Astrocyte of the spinal cord (primary cell): ENCODE results near the gene CYP4X1.
"Not testable (repeated sequence)": the region's sequence is repeated elsewhere in the genome, so short reads cannot be mapped to it uniquely, and the experiment has no call there.

Experiments used
- DNase-seq: peaks from one replicate; pipeline ENCODE4 v3.0.0; 2011; ENCODE audit warnings: low read depth, low spot score
- H3K4me3 ChIP-seq: 2 replicates; pipeline ENCODE4 v1.5.1; 2011; ENCODE audit warnings: low read depth, mild to moderate bottlenecking, low read length, moderate library complexity
- in situ Hi-C: cut with HindIII; loops from 2 replicates; pipeline ENCODE4 v1.10.0; 2017; ENCODE audit warnings: low sequenced_read_pairs
- TF ChIP-seq, protein P1 (sequence below): IDR thresholded peaks from 2 replicates; pipeline ENCODE4 v1.5.1; 2012; ENCODE audit warnings: low read depth, mild to moderate bottlenecking, low read length, inconsistent platforms

Gene CYP4X1, protein sequence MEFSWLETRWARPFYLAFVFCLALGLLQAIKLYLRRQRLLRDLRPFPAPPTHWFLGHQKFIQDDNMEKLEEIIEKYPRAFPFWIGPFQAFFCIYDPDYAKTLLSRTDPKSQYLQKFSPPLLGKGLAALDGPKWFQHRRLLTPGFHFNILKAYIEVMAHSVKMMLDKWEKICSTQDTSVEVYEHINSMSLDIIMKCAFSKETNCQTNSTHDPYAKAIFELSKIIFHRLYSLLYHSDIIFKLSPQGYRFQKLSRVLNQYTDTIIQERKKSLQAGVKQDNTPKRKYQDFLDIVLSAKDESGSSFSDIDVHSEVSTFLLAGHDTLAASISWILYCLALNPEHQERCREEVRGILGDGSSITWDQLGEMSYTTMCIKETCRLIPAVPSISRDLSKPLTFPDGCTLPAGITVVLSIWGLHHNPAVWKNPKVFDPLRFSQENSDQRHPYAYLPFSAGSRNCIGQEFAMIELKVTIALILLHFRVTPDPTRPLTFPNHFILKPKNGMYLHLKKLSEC

DNA sequence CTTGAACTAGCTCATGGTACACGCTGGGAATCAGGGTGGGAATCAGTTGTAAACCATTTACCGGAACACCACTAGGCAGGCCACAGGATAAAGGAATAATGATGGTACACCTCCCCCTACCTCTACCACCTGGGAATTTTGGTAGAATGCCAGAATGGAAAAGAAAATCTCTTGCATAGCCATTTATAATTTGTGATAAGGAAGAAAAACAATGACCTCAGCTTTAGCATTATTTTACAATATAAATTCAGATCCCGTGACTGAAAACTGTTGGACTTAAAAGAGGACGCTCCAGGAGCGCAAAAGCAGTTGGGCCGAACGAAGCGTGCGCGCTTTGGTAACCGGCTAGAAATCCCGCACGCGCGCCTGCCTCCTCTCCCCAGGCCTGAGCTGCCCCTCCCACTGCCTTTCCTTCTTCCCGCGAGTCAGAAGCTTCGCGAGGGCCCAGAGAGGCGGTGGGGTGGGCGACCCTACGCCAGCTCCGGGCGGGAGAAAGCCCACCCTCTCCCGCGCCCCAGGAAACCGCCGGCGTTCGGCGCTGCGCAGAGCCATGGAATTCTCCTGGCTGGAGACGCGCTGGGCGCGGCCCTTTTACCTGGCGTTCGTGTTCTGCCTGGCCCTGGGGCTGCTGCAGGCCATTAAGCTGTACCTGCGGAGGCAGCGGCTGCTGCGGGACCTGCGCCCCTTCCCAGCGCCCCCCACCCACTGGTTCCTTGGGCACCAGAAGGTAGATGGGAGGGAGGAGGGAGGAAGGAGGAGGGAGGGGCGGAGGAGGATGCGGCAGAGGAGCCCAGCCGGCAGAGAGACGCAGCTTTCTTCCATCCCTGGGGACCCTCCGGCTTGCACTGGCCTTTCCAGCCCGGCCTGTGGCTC, at the start of gene CYP4X1:
TSS of gene CYP4X1 (plus strand) at position 402 of the 873 bp plus-strand sequence. CDS start at position 551, 149 bp downstream.
- in situ Hi-C loops, result no loop called here
- peak within 1 kb of the TSS; percentile 32 for H3K4me3 ChIP-seq
- TF ChIP-seq, protein P1, sequence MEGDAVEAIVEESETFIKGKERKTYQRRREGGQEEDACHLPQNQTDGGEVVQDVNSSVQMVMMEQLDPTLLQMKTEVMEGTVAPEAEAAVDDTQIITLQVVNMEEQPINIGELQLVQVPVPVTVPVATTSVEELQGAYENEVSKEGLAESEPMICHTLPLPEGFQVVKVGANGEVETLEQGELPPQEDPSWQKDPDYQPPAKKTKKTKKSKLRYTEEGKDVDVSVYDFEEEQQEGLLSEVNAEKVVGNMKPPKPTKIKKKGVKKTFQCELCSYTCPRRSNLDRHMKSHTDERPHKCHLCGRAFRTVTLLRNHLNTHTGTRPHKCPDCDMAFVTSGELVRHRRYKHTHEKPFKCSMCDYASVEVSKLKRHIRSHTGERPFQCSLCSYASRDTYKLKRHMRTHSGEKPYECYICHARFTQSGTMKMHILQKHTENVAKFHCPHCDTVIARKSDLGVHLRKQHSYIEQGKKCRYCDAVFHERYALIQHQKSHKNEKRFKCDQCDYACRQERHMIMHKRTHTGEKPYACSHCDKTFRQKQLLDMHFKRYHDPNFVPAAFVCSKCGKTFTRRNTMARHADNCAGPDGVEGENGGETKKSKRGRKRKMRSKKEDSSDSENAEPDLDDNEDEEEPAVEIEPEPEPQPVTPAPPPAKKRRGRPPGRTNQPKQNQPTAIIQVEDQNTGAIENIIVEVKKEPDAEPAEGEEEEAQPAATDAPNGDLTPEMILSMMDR, result no peak
- DNase-seq, result peak; percentile 23

DNA sequence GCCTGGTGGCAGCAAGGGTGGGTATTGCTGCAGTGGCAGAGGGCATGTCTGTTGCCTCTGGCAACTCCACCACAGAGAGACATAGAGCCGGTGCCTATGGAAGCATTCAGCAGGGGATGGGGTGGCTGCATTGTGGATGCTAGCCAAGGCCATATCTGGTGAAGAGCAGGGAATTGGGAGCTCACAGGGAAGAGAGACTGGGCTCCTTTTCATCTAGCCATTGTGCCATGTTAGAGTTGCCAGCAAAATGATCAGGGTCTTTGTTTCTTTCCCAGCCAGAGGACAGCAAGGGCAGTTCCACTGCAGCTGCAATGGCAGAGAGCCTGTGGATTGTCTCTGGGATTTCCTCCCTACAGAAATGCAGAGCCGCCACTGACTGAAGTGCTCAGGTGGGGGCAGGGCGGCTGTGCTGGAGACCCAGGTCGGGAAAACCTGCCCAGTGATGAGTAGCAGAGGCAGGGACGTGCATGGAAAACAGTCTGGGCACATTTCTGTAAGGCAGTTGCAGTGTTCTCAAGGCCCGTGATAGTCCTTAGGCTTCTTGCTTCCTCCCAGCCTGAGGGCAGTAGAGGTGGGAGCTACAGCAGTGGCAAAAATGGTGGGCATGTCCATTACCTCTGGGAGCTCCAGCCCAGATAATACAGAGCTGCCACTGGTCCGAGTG, 40.2 kb upstream of the CYP4X1 start:
- TF ChIP-seq, protein P1, result no peak
- in situ Hi-C loops, result no loop called here
- DNase-seq, result no peak
- H3K4me3 ChIP-seq, result no peak overlapping the region

DNA sequence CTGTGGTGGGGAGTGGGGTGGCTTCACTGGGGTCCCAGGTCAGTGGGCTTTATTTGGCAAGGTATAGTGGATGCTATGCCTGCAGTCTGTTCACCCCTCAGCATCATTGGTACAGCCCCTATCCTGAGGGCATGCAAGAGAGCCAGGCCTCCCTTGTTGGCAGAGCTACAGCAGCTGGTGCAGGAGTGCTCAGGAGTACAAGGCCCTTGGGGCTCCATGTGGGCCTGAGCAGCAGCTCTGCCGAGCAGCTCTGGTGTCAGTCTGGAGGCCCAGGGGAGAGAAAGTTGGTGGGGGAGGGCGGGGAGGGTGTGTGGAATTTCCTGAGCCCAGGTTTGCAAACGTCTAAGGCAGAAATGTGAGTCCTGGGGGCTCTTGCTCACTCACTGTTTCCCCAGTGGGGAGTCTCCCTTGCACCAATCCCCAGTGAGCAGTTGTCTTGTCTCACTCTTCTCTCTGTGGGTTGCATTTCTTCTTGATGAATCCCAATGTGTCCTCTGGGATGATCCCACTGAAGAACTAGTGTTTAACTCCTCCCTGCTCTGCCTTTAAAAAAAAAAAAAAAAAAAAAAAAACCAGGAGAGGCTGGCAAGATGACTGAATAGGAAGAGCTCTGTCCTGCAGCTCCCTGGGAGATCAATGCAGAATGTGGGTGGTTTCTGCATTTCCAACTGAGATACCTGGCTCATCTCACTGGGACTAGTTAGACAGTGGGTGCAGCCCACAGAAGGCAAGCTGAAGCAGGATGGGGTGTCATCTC, 39.5 kb upstream of the CYP4X1 start:
- DNase-seq, result peak; percentile 78
- TF ChIP-seq, protein P1, result no peak
- H3K4me3 ChIP-seq, result no peak overlapping the region
- in situ Hi-C loops, result no loop called here

DNA sequence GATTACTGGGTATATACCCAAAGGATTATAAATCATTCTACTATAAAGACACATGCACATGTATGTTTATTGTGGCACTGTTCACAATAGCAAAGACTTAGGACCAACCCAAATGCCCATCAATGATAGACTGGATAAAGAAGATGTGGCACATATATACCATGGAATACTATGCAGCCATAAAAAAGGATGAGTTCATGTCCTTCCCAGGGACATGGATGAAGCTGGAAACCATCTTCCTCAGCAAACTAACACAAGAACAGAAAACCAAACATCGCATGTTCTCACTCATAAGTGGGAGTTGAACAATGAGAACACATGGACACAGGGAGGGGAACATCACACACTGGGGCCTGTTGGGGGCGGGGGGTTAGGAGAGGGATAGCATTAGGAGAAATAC, 32.9 kb upstream of the CYP4X1 start:
- DNase-seq, result not testable (repeated sequence)

DNA sequence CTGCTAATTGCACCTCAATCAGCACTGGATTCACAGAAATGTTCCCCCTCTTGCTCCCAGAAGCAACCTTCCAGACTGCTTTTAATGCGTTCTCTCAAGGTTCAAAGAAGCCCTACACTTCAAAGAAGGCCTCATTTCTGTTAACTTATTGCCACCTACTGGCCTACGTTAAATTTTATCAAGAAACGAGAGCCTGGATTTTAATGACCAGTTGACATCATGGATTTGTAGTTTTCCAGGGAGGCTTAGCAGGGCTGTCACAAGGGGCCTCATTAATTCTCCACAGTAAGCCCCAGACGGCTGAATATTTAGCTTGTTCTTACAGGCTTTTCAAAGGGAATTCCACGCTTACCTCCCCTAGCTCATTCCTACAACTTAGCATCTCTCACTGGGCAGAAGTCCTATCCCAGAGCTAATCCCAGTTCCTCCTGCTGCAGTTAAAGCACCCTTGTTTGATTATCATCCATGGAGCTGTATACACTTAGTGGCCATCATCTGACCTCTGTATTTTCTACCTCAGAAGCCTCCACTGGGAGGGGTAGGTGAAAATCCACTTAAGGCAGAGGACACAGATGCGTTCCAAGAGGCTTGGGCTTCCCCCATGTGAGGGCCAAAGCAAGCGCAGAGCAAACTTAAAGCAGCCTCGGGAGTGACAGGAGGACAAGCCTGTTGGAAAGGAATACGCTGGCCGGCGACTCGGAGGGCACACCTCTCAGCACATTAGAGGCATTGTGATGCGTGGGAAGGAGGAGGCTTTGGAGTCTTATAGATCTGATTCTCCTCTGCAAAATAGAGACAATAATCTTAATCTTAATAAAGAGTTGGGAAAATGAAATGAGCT, 32.2 kb upstream of the CYP4X1 start:
- no peak overlapping the region for H3K4me3 ChIP-seq
- DNase-seq, result peak; percentile 5
- TF ChIP-seq, protein P1, result no peak
- in situ Hi-C loops, result no loop called here

More for the DNA sequence above, 32.9 kb upstream of the CYP4X1 start:
- in situ Hi-C loops, H3K4me3 ChIP-seq: not testable (repeated sequence)
